ENCODE data around the gene ERN1. TPM values are rescaled to one million over a fixed set of nuclear protein-coding genes. Genes with fewer than 3 reads are reported as not detected.

ERN1 gene
- polyA plus RNA-seq, 4 donors = 8.8 to 10.7 (median 9.5) TPM

GRCh38 chr17:64158831-64159590, 29.1 kb upstream of the ERN1 start:
- DNase-seq (ENCODE audit: low read depth in 4 of 4, low spot score in 3 of 4) = no peak

GRCh38 chr17:64158406-64158805, 28.5 kb upstream of the ERN1 start:
- DNase-seq (ENCODE audit: low read depth in 4 of 4, low spot score in 3 of 4) = no peak

GRCh38 chr17:64157669-64158180, 27.8 kb upstream of the ERN1 start:
- DNase-seq (ENCODE audit: low read depth in 4 of 4, low spot score in 3 of 4) = no peak

GRCh38 chr17:64156670-64157069, 26.7 kb upstream of the ERN1 start:
- no peak for DNase-seq (ENCODE audit: low read depth in 4 of 4, low spot score in 3 of 4)

GRCh38 chr17:64155751-64156544, 26.0 kb upstream of the ERN1 start:
- no peak for DNase-seq (ENCODE audit: low read depth in 4 of 4, low spot score in 3 of 4)

- DNase-seq (ENCODE audit: low read depth in 4 of 4, low spot score in 3 of 4) = no peak
These were observed 25.2 kb upstream of the ERN1 start for GRCh38 chr17:64155129-64155528.

- DNase-seq (ENCODE audit: low read depth in 4 of 4, low spot score in 3 of 4) = no peak
These were observed 24.8 kb upstream of the ERN1 start for GRCh38 chr17:64154717-64155116.

GRCh38 chr17:64154313-64154695, 24.4 kb upstream of the ERN1 start:
- DNase-seq (ENCODE audit: low read depth in 4 of 4, low spot score in 3 of 4) = no peak

- DNase-seq (ENCODE audit: low read depth in 4 of 4, low spot score in 3 of 4) = no peak
These were observed 23.8 kb upstream of the ERN1 start for GRCh38 chr17:64153565-64154312.

GRCh38 chr17:64152428-64153125, 22.6 kb upstream of the ERN1 start:
- DNase-seq (ENCODE audit: low read depth in 4 of 4, low spot score in 3 of 4) = no peak

- DNase-seq (ENCODE audit: low read depth in 4 of 4, low spot score in 3 of 4) = no peak
These were observed 21.0 kb upstream of the ERN1 start for GRCh38 chr17:64151016-64151368.

- no peak for DNase-seq (ENCODE audit: low read depth in 4 of 4, low spot score in 3 of 4)
These were observed 20.5 kb upstream of the ERN1 start for GRCh38 chr17:64150237-64151015.

GRCh38 chr17:64149196-64149595, 19.3 kb upstream of the ERN1 start:
- no peak for DNase-seq (ENCODE audit: low read depth in 4 of 4, low spot score in 3 of 4)

- no peak for DNase-seq (ENCODE audit: low read depth in 4 of 4, low spot score in 3 of 4)
These were observed 18.8 kb upstream of the ERN1 start for GRCh38 chr17:64148699-64149098.

- DNase-seq (ENCODE audit: low read depth in 4 of 4, low spot score in 3 of 4) = no peak
These were observed 18.2 kb upstream of the ERN1 start for GRCh38 chr17:64148017-64148631.

- DNase-seq (ENCODE audit: low read depth in 4 of 4, low spot score in 3 of 4) = no peak
These were observed 17.4 kb upstream of the ERN1 start for GRCh38 chr17:64147110-64148016.

- no peak for DNase-seq (ENCODE audit: low read depth in 4 of 4, low spot score in 3 of 4)
These were observed 16.6 kb upstream of the ERN1 start for GRCh38 chr17:64146418-64147109.
